A673 (cell line): ENCODE results near the gene DIP2A.

Experiments
- EZH2 ChIP-seq: fragments of 200-600 bp; sonication (generic); IDR thresholded peaks from 2 replicates; pipeline ENCODE4 v1.6.1; 2017; ENCODE audit warnings: borderline replicate concordance, low read depth, mild to moderate bottlenecking, mixed read lengths, antibody characterized with exemption, low read length; ENCODE audit not compliant: poor library complexity, severe bottlenecking
- TF ChIP-seq, protein P1 (sequence below): fragments of 300-800, 200-600 bp; sonication (generic); conservative IDR thresholded peaks from 2 replicates; pipeline ENCODE4 v1.5.1; 2017; ENCODE audit warnings: low read depth, mild to moderate bottlenecking, antibody characterized with exemption, low read length, moderate library complexity, mixed read lengths

DNA sequence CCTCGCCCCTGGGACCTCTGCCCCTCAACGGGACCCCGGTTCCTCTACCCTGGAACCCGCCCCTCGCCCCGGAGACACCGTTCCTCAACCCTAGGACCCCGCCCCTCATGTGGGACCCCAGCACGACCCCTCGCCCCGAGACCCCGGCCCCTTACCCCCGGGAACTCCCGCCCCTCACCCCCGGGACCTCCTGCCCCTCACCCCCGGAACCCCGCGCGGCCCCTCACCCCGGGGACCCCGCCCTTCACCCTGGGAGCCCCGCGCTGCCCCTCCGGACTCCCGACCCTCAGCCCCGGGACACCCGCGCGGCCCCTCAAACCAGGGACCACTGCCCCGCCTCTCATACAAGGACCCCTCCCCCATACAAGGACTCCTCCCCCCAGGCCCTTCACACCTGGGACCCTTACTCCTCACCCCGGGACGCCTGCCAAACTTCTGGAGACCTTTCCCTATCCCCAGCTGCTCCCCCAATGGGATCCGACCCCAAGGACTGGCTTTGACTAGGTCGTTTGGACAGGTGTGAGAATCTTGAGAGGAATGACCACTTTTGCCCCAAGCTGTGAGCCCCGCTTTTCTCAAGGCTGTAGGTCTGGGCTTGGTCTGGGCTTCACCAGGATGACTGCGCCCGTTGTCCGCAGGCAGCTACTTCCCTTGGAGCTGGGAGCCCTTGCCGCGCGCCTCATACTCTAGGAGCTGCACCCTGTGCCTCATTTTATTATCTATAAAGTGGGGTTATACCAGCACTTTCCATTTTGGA is 843 bp downstream of the DIP2A start:
- TF ChIP-seq, protein P1, sequence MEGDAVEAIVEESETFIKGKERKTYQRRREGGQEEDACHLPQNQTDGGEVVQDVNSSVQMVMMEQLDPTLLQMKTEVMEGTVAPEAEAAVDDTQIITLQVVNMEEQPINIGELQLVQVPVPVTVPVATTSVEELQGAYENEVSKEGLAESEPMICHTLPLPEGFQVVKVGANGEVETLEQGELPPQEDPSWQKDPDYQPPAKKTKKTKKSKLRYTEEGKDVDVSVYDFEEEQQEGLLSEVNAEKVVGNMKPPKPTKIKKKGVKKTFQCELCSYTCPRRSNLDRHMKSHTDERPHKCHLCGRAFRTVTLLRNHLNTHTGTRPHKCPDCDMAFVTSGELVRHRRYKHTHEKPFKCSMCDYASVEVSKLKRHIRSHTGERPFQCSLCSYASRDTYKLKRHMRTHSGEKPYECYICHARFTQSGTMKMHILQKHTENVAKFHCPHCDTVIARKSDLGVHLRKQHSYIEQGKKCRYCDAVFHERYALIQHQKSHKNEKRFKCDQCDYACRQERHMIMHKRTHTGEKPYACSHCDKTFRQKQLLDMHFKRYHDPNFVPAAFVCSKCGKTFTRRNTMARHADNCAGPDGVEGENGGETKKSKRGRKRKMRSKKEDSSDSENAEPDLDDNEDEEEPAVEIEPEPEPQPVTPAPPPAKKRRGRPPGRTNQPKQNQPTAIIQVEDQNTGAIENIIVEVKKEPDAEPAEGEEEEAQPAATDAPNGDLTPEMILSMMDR: no peak
- no peak for TF ChIP-seq EZH2
